GM19193 (cell line): Measurements from ENCODE around the gene NECAB2.

Experiments used
- POLR2A ChIP-seq: IDR thresholded peaks from 4 replicates; pipeline ENCODE4 v1.6.1; 2011; ENCODE audit not compliant: insufficient read depth, insufficient read length; ENCODE audit errors: extremely low read depth

NECAB2 gene

DNA sequence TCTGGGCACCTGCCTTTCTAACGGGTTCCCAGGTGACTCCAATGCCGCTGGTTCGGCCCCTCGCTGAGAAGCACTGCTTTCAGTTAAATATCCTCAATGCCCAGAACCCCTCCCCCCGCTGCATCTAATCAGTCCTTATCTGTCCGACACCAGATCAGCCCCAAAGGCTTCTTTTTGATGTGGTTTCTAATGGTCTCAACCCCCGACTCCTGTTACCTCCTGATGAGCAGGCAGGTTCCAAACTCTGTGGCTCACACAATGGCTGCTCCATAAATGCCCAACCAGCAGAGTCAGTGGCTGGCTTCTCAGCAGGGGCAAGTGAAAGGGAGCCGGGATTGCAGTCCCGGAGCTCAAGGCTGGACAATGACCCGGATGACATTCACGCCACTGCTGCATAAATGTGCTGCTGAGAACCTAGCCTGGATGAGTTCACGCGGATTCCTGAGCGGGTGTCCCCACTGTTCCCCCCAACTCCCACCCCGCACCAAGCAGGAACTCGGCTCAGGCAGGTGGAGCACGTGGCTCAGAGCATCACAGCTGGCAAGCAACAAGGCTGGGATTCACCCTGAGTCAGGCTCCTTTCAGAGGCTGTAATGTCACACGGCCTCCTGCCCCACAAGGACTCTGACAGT, 75.6 kb downstream of the NECAB2 start:
- no peak for TF ChIP-seq POLR2A

DNA sequence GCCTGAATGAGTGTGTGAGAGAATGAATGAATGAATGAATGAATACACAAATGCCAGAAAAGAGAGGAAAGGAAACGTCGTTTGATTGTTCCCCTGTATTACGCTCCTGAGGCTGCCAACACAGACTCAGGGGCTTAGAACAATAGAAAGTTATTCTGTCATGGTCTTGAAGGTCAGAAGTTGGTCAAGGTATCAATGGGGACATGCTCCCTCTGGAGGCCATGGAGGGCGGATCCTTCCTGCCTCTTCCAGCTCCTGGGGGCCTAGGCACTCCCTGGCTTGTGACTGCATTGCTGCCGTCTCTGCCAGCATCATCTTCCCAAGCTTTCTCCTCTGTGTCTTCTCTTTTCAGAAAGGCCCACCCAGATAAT, 76.1 kb downstream of the NECAB2 start:
- TF ChIP-seq POLR2A: no peak

GRCh38 chr16:84045001-84045817, 77.2 kb downstream of the NECAB2 start:
- no peak for TF ChIP-seq POLR2A

GRCh38 chr16:84045818-84046470, 77.9 kb downstream of the NECAB2 start:
- no peak for TF ChIP-seq POLR2A

DNA sequence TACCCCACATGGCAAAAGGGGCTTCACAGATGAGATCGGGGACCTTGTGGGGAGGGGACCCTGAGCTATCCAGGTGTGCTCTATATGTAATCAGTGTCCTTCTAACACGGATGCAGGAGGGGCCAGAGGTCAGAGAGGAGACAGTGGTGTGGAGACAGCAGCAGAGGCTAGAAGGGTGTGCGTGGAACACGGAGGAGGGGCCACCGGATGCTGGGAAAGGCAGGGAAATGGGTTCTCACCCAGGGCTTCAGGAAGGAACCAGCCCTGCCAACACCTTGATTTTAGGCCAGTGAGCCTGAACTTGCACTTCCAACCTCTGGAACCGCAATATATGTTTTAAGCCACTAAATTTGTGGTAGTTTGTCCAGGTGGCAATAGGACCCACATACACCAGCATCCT, 79.2 kb downstream of the NECAB2 start:
- no peak for TF ChIP-seq POLR2A

GRCh38 chr16:84047626-84048025, 79.6 kb downstream of the NECAB2 start:
- TF ChIP-seq POLR2A: no peak

- no peak for TF ChIP-seq POLR2A
Measured at GRCh38 chr16:84048270-84048669, 80.2 kb downstream of the NECAB2 start.

GRCh38 chr16:84048871-84049270, 80.8 kb downstream of the NECAB2 start:
- TF ChIP-seq POLR2A: no peak

- no peak for TF ChIP-seq POLR2A
Measured at GRCh38 chr16:84049403-84050060, 81.5 kb downstream of the NECAB2 start.

DNA sequence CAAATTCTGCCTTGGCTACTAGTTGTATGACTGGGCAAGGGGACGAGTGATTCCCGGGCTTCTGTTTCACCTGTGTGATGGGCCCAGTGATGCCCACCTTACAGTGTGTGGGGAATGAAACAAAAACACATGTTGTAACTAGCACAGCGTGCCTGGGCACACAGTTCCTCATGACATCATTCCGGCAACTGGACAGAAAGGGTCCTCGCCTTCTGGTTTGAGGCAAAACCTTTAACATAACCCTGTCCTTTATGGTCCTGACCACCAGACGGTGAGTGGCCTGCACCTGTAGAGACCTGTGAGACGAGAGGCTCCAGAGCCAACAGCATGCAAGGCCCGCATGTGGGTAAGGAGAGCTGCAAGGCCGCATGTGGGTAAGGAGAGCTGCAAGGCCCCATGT, 82.3 kb downstream of the NECAB2 start:
- TF ChIP-seq POLR2A: no peak

DNA sequence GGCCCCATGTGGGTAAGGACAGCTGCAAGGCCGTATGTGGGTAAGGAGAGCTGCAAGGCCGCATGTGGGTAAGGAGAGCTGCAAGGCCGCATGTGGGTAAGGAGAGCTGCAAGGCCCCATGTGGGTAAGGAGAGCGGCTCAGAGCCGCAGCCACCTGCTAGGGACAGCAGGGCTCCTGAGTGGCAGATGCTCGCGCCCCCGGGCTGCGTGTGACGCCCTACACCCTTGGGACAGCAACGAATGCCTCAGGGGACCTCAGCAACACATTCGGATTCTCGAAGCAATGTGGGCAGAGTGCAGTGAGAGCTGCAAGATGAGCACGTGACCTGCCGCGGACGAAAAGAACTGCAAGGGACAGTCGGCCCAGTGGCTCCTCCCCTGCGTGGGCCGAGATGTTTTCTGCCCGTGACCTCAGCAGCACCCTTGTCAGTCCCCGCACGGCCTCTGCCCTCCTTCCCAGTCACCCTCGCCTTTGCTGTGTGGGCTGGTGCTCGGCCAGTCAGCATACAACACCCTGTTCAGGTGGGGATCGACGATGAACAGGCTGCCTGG, 84.1 kb downstream of the NECAB2 start:
- TF ChIP-seq POLR2A: no peak
